Measurements from ENCODE around the gene PDZK1IP1. TPM values are rescaled to one million over a fixed set of nuclear protein-coding genes. Genes with fewer than 3 reads are reported as not detected.

Gene PDZK1IP1
- total RNA-seq, 3 donors from 2014 or later = 2.2 to 69.4 (median 42.3) TPM

DNA sequence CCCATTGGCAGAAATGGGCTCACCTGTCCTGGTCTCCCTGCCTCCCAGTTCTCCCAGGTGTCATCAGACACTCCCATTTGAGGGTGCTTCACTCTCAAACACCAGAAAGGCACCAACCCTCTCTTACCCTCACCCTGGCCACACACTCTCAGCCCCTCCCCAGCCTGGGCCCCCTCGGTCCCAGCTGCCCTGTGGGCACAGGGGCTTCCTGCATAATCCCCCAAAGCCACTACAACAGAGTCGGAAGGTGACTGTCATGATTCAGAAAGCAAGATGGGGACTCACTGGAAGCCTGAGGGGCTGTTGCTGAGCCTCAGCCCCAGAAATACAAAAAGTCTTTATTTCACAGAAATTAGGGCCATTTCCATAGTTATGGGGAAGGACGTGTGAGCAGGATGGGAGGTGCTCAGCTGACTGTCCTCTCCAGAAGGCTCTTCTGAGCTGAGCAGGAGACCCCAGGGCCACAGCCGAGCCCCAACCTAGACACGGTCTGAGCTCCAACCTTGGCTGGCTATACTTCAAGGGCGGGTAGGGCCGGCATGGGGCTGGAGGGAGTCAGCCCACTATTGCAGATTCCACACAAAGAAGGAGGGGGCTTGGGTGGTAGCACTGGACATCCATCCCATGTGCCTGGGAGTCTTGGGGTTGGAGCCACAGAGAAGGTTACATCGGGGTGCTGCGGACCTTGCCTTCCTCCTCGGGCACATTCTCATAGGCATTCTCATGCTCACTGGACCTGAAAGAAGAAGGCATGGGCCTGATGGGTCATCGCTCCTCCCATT, 6.3 kb downstream of the PDZK1IP1 start:
- no peaks in the 10 kb centered on the region for H3K27me3 ChIP-seq
- no peak overlapping the region for H3K4me3 ChIP-seq
- DNase-seq (ENCODE audit: low spot score in 2 of 2) = no peak
- peaks cover 0 to 10% of the 10 kb centered on the region in 2 donors for H3K4me1 ChIP-seq
- H3K27ac ChIP-seq = no peak overlapping the region
- TF ChIP-seq, protein P1, sequence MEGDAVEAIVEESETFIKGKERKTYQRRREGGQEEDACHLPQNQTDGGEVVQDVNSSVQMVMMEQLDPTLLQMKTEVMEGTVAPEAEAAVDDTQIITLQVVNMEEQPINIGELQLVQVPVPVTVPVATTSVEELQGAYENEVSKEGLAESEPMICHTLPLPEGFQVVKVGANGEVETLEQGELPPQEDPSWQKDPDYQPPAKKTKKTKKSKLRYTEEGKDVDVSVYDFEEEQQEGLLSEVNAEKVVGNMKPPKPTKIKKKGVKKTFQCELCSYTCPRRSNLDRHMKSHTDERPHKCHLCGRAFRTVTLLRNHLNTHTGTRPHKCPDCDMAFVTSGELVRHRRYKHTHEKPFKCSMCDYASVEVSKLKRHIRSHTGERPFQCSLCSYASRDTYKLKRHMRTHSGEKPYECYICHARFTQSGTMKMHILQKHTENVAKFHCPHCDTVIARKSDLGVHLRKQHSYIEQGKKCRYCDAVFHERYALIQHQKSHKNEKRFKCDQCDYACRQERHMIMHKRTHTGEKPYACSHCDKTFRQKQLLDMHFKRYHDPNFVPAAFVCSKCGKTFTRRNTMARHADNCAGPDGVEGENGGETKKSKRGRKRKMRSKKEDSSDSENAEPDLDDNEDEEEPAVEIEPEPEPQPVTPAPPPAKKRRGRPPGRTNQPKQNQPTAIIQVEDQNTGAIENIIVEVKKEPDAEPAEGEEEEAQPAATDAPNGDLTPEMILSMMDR (IDR thresholded peaks at IDR 0.05) = no peak
- H3K9me3 ChIP-seq = no peaks in the 10 kb centered on the region
- no peaks in the 10 kb centered on the region for H3K36me3 ChIP-seq
- intact Hi-C loops (cut with DNase I; ENCODE audit: low total_unique reads) = loop anchor here (10.0 kb wide), 1 partner anchor 531 kb away; no protein-coding TSS in a partner anchor

- TF ChIP-seq POLR2A (IDR thresholded peaks at IDR 0.05) (no peak), POLR2AphosphoS5 (IDR thresholded peaks at IDR 0.05) (no peak)
- TF ChIP-seq, protein P1 (IDR thresholded peaks at IDR 0.05) = no peak
- intact Hi-C loops (cut with DNase I; ENCODE audit: low total_unique reads) = loop anchor here (10.0 kb wide), 1 partner anchor 532 kb away; no protein-coding TSS in a partner anchor
- no peaks in the 10 kb centered on the region for H3K36me3 ChIP-seq
- H3K27me3 ChIP-seq = no peaks in the 10 kb centered on the region
- H3K4me1 ChIP-seq = peaks cover 0 to 10% of the 10 kb centered on the region in 2 donors
- no peak overlapping the region for H3K4me3 ChIP-seq
- no peak for DNase-seq (ENCODE audit: low spot score in 2 of 2)
- H3K9me3 ChIP-seq = no peaks in the 10 kb centered on the region
- H3K27ac ChIP-seq = peak overlapping the region in 1 of 2 donors; percentile 33
Measured at GRCh38 chr1:47182676-47183235, 7.1 kb downstream of the PDZK1IP1 start.

GRCh38 chr1:47181955-47182675, 7.7 kb downstream of the PDZK1IP1 start:
- Histone ChIP-seq H3K4me3 (no peak overlapping the region), H3K27ac (peak overlapping the region in 1 of 2 donors; percentile 33), H3K27me3 (no peaks in the 10 kb centered on the region), H3K36me3 (no peaks in the 10 kb centered on the region), H3K4me1 (peaks cover 0 to 10% of the 10 kb centered on the region in 2 donors), H3K9me3 (no peaks in the 10 kb centered on the region)
- intact Hi-C loops (cut with DNase I; ENCODE audit: low total_unique reads) = loop anchor here (10.0 kb wide), 1 partner anchor 533 kb away; no protein-coding TSS in a partner anchor
- TF ChIP-seq, protein P1 (IDR thresholded peaks at IDR 0.05) = no peak
- no peak for TF ChIP-seq POLR2A (IDR thresholded peaks at IDR 0.05)
- no peak for TF ChIP-seq POLR2AphosphoS5 (IDR thresholded peaks at IDR 0.05)
- no peak for DNase-seq (ENCODE audit: low spot score in 2 of 2)

GRCh38 chr1:47181095-47181954, 8.5 kb downstream of the PDZK1IP1 start:
- Histone ChIP-seq H3K27me3 (no peaks in the 10 kb centered on the region), H3K36me3 (no peaks in the 10 kb centered on the region), H3K4me3 (no peak overlapping the region), H3K9me3 (no peaks in the 10 kb centered on the region), H3K4me1 (peaks cover 0 to 10% of the 10 kb centered on the region in 2 donors), H3K27ac (no peak overlapping the region)
- DNase-seq (ENCODE audit: low spot score in 2 of 2) = no peak
- intact Hi-C loops (cut with DNase I; ENCODE audit: low total_unique reads) = loop anchor here (10.0 kb wide), 1 partner anchor 533 kb away; no protein-coding TSS in a partner anchor
- TF ChIP-seq POLR2AphosphoS5 (IDR thresholded peaks at IDR 0.05) = no peak
- TF ChIP-seq, protein P1 (IDR thresholded peaks at IDR 0.05) = no peak
- TF ChIP-seq POLR2A (IDR thresholded peaks at IDR 0.05) = no peak
